NCI-H2107 treated with DMSO at 0.1 percent for 48 hours (cell line): ENCODE results near the gene C2orf72.

Experiments used
- DNase-seq: peaks from one replicate; lab custom pipeline; 2025; ENCODE audit not compliant: unreplicated experiment; lab: John Stamatoyannopoulos, UW

The C2orf72 gene

GRCh38 chr2:231041061-231041689 is 3.9 kb downstream of the C2orf72 start:
- no peak for DNase-seq

GRCh38 chr2:231043796-231044195 is 6.5 kb downstream of the C2orf72 start:
- no peak for DNase-seq

- no peak for DNase-seq
Measured at GRCh38 chr2:231046916-231047273, 9.6 kb downstream of the C2orf72 start.

GRCh38 chr2:231047274-231047922 is 10.1 kb downstream of the C2orf72 start:
- DNase-seq: no peak

GRCh38 chr2:231047923-231048915 is 10.9 kb downstream of the C2orf72 start:
- no peak for DNase-seq

- DNase-seq: no peak
Measured at GRCh38 chr2:231049286-231050017, 12.1 kb downstream of the C2orf72 start.

- no peak for DNase-seq
Measured at GRCh38 chr2:231050018-231050901, 12.9 kb downstream of the C2orf72 start.

GRCh38 chr2:231051116-231051515 is 13.8 kb downstream of the C2orf72 start:
- no peak for DNase-seq

GRCh38 chr2:231052494-231053451 is 15.4 kb downstream of the C2orf72 start:
- peak; percentile 45 for DNase-seq

- DNase-seq: no peak
Measured at GRCh38 chr2:231053846-231054245, 16.5 kb downstream of the C2orf72 start.

- peak; percentile 70 for DNase-seq
Measured at GRCh38 chr2:231056453-231057416, 19.4 kb downstream of the C2orf72 start, which contains the start of gene PSMD1. TSS of gene PSMD1 (plus strand) at chr2:231056867. CDS start at chr2:231057026, 159 bp downstream.

GRCh38 chr2:231057590-231057989 is 20.3 kb downstream of the C2orf72 start:
- peak; percentile 13 for DNase-seq

GRCh38 chr2:231058761-231059550 is 21.6 kb downstream of the C2orf72 start:
- no peak for DNase-seq

- DNase-seq: no peak
Measured at GRCh38 chr2:231059756-231060155, 22.4 kb downstream of the C2orf72 start.

GRCh38 chr2:231062776-231063175 is 25.5 kb downstream of the C2orf72 start:
- DNase-seq: no peak

GRCh38 chr2:231063347-231063746 is 26.0 kb downstream of the C2orf72 start:
- no peak for DNase-seq

- no peak for DNase-seq
Measured at GRCh38 chr2:231065966-231066365, 28.6 kb downstream of the C2orf72 start.
